HEK293 (cell line): ENCODE results near the gene USP12.

Experiments
- EGR2 ChIP-seq: fragments of 450-650 bp; formaldehyde crosslinking; IDR thresholded peaks from 2 replicates; pipeline ENCODE4 v1.5.1; 2016; ENCODE audit warnings: low read depth, missing biosample characterization, missing genetic modification characterization
- HOXA7 ChIP-seq: sonication (generic); formaldehyde crosslinking; IDR thresholded peaks from 2 replicates; pipeline ENCODE4 v1.8.1; 2022; ENCODE audit warnings: missing genetic modification reagents, borderline replicate concordance
- KLF9 ChIP-seq: fragments of 450-650 bp; formaldehyde crosslinking; IDR thresholded peaks from 2 replicates; pipeline ENCODE4 v1.5.1; 2016; ENCODE audit warnings: missing biosample characterization, missing genetic modification characterization, low read depth
- RBAK ChIP-seq: fragments of 450-650 bp; formaldehyde crosslinking; IDR thresholded peaks from 2 replicates; pipeline ENCODE4 v1.5.1; 2016; ENCODE audit warnings: missing biosample characterization, missing genetic modification characterization
- TCF7L2 ChIP-seq: IDR thresholded peaks from 2 replicates; pipeline ENCODE4 v1.6.1; 2011; ENCODE audit warnings: low read depth, mild to moderate bottlenecking, inconsistent platforms, low read length, moderate library complexity, borderline replicate concordance
- YY2 ChIP-seq: fragments of 450-650 bp; formaldehyde crosslinking; IDR thresholded peaks from 2 replicates; pipeline ENCODE4 v1.5.1; 2016; ENCODE audit warnings: missing biosample characterization, missing genetic modification characterization
- ZNF133 ChIP-seq: fragments of 450-650 bp; formaldehyde crosslinking; IDR thresholded peaks from 2 replicates; pipeline ENCODE4 v1.5.1; 2016; ENCODE audit warnings: missing biosample characterization, missing genetic modification characterization
- ZNF311 ChIP-seq: fragments of 450-650 bp; formaldehyde crosslinking; IDR thresholded peaks from 2 replicates; pipeline ENCODE4 v1.5.1; 2017; ENCODE audit warnings: missing biosample characterization, missing genetic modification characterization, borderline replicate concordance
- ZNF544 ChIP-seq: fragments of 450-650 bp; formaldehyde crosslinking; IDR thresholded peaks from 2 replicates; pipeline ENCODE4 v1.5.0; 2017; ENCODE audit warnings: missing biosample characterization, missing genetic modification characterization
- ZNF660 ChIP-seq: fragments of 450-650 bp; IDR thresholded peaks from 2 replicates; pipeline ENCODE4 v1.5.1; 2018; ENCODE audit warnings: missing biosample characterization, mild to moderate bottlenecking, missing genetic modification characterization
- TF ChIP-seq, protein P1 (sequence below): fragments of 450-650 bp; formaldehyde crosslinking; IDR thresholded peaks from 2 replicates; pipeline ENCODE4 v1.5.1; 2016; ENCODE audit warnings: missing biosample characterization, missing genetic modification characterization
- TF ChIP-seq, protein P2 (sequence below): fragments of 450-650 bp; formaldehyde crosslinking; IDR thresholded peaks from 2 replicates; pipeline ENCODE4; 2016; ENCODE audit warnings: missing biosample characterization, missing genetic modification characterization
- TF ChIP-seq, protein P3 (sequence below): fragments of 450-650 bp; formaldehyde crosslinking; IDR thresholded peaks from 2 replicates; pipeline ENCODE4 v1.5.1; 2016; ENCODE audit warnings: missing biosample characterization, missing genetic modification characterization, low read depth
- TF ChIP-seq, protein P4 (sequence below): fragments of 450-650 bp; formaldehyde crosslinking; IDR thresholded peaks from 2 replicates; pipeline ENCODE4 v1.5.1; 2017; ENCODE audit warnings: missing biosample characterization, mild to moderate bottlenecking, missing genetic modification characterization, moderate library complexity

DNA sequence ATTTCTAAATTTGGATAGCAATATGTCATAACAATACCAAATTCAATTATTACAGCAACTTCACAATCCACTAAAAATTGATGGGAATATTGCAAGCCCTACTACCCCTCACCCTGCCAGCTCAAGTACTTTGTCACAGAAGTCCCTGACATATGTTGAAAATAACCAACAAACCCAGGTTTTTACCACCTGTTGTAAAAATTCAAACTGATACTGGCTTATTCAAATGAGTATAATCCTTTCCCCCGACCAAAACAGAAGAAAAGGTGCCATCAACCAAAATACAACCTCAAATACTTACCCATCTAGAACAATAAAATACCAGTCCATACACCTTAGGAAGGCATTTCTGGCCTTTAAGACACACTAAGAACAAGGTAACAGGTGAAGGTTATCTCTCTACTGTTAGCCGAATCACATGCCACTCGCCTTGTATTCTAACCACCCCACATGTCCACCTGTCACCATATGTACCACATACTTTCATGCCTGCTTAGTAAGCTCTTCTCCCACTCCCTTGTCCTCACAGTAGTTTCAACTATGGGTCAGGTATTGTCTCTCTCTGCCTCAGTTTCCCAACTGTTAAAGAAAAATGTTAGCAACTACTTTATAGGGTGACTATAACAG lies 53.1 kb downstream of the USP12 start:
- no peak for TF ChIP-seq TCF7L2
- no peak for TF ChIP-seq ZNF311 (tag by site-specific recombination)
- TF ChIP-seq, protein P1, sequence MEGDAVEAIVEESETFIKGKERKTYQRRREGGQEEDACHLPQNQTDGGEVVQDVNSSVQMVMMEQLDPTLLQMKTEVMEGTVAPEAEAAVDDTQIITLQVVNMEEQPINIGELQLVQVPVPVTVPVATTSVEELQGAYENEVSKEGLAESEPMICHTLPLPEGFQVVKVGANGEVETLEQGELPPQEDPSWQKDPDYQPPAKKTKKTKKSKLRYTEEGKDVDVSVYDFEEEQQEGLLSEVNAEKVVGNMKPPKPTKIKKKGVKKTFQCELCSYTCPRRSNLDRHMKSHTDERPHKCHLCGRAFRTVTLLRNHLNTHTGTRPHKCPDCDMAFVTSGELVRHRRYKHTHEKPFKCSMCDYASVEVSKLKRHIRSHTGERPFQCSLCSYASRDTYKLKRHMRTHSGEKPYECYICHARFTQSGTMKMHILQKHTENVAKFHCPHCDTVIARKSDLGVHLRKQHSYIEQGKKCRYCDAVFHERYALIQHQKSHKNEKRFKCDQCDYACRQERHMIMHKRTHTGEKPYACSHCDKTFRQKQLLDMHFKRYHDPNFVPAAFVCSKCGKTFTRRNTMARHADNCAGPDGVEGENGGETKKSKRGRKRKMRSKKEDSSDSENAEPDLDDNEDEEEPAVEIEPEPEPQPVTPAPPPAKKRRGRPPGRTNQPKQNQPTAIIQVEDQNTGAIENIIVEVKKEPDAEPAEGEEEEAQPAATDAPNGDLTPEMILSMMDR (tag by site-specific recombination), result no peak
- TF ChIP-seq KLF9 (tag by site-specific recombination), result no peak
- no peak for TF ChIP-seq ZNF133 (tag by site-specific recombination)
- no peak for TF ChIP-seq HOXA7
- no peak for TF ChIP-seq ZNF660 (tag by site-specific recombination)
- no peak for TF ChIP-seq YY2 (tag by site-specific recombination)
- no peak for TF ChIP-seq EGR2 (tag by site-specific recombination)
- TF ChIP-seq RBAK (tag by site-specific recombination), result no peak
- TF ChIP-seq, protein P2, sequence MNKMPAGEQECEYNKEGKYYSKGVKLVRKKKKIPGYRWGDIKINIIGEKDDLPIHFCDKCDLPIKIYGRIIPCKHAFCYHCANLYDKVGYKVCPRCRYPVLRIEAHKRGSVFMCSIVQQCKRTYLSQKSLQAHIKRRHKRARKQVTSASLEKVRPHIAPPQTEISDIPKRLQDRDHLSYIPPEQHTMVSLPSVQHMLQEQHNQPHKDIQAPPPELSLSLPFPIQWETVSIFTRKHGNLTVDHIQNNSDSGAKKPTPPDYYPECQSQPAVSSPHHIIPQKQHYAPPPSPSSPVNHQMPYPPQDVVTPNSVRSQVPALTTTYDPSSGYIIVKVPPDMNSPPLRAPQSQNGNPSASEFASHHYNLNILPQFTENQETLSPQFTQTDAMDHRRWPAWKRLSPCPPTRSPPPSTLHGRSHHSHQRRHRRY (tag by site-specific recombination), result no peak
- TF ChIP-seq, protein P3, sequence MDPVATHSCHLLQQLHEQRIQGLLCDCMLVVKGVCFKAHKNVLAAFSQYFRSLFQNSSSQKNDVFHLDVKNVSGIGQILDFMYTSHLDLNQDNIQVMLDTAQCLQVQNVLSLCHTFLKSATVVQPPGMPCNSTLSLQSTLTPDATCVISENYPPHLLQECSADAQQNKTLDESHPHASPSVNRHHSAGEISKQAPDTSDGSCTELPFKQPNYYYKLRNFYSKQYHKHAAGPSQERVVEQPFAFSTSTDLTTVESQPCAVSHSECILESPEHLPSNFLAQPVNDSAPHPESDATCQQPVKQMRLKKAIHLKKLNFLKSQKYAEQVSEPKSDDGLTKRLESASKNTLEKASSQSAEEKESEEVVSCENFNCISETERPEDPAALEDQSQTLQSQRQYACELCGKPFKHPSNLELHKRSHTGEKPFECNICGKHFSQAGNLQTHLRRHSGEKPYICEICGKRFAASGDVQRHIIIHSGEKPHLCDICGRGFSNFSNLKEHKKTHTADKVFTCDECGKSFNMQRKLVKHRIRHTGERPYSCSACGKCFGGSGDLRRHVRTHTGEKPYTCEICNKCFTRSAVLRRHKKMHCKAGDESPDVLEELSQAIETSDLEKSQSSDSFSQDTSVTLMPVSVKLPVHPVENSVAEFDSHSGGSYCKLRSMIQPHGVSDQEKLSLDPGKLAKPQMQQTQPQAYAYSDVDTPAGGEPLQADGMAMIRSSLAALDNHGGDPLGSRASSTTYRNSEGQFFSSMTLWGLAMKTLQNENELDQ (tag by site-specific recombination), result no peak
- TF ChIP-seq, protein P4, sequence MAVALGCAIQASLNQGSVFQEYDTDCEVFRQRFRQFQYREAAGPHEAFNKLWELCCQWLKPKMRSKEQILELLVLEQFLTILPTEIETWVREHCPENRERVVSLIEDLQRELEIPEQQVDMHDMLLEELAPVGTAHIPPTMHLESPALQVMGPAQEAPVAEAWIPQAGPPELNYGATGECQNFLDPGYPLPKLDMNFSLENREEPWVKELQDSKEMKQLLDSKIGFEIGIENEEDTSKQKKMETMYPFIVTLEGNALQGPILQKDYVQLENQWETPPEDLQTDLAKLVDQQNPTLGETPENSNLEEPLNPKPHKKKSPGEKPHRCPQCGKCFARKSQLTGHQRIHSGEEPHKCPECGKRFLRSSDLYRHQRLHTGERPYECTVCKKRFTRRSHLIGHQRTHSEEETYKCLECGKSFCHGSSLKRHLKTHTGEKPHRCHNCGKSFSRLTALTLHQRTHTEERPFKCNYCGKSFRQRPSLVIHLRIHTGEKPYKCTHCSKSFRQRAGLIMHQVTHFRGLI (tag by site-specific recombination), result no peak
- no peak for TF ChIP-seq ZNF544
